Measurements from ENCODE around the gene PLAC8L1.
"Not testable (repeated sequence)": the region's sequence is repeated elsewhere in the genome, so short reads cannot be mapped to it uniquely, and the experiment has no call there.

The PLAC8L1 gene

DNA sequence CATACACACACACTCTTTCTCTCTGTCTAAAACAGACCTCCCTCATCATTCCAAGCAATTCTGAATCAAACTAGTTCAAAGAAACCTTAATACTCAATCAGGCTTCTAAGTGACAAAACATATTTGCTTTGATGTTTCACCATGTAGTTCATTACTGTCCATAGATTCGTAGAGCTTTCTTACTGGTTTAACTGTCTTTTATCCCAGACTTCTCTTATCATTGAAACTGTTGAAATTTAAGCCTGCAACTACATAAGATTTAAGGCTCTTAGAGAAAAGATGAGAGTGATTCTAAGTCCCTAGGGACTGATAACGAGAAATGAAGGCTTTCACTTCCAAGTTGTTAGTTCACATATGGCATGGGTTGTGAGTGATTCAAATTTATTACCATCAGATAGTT, 11.0 kb upstream of the PLAC8L1 start:
- Histone ChIP-seq H3K4me3 (no peak overlapping the region), H3K9ac (ENCODE audit: insufficient read length) (no peak overlapping the region), H3K27ac (no peak overlapping the region), H3K9me3 (ENCODE audit: low read depth, low read length) (no peaks in the 10 kb centered on the region), H3K36me3 (ENCODE audit: insufficient read depth, low read length) (peaks cover 99% of the 10 kb centered on the region)
- no peak for DNase-seq (ENCODE audit: low read depth, low spot score)
- TF ChIP-seq EZH2 (IDR thresholded peaks at IDR 0.05) (no peak), POLR2AphosphoS5 (IDR thresholded peaks at IDR 0.05; ENCODE audit: borderline replicate concordance, low read depth, low read length) (no peak), FOXP2 (optimal IDR thresholded peaks at IDR 0.05; ENCODE audit: control extremely low read depth, extremely low read length, insufficient read depth) (no peak)

DNA sequence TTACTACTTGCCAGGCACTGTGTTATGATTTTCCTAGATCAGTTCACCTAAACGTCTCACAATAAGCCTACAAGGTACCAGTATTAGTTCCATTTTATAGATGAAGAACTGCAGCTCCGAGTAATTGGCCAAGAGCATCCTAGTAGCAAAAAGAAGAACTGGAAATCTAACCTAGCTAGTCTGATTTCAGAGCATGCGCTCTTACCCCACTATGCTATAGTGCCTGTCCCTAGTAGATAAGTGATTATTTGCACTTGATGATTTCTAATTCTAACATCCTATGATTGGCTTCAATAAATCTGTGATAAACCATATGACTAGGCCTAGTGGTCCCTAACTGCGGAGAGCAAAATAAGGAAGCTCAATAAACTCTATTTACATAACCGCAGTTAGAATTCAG, 7.1 kb upstream of the PLAC8L1 start:
- Histone ChIP-seq H3K27ac (no peak overlapping the region), H3K9me3 (ENCODE audit: low read depth, low read length) (no peaks in the 10 kb centered on the region), H3K9ac (ENCODE audit: insufficient read length) (no peak overlapping the region), H3K36me3 (ENCODE audit: insufficient read depth, low read length) (peaks cover 64% of the 10 kb centered on the region), H3K4me3 (no peak overlapping the region)
- DNase-seq (ENCODE audit: low read depth, low spot score), result no peak
- no peak for TF ChIP-seq POLR2AphosphoS5 (IDR thresholded peaks at IDR 0.05; ENCODE audit: borderline replicate concordance, low read depth, low read length)
- no peak for TF ChIP-seq FOXP2 (optimal IDR thresholded peaks at IDR 0.05; ENCODE audit: control extremely low read depth, extremely low read length, insufficient read depth)
- no peak for TF ChIP-seq EZH2 (IDR thresholded peaks at IDR 0.05)

DNA sequence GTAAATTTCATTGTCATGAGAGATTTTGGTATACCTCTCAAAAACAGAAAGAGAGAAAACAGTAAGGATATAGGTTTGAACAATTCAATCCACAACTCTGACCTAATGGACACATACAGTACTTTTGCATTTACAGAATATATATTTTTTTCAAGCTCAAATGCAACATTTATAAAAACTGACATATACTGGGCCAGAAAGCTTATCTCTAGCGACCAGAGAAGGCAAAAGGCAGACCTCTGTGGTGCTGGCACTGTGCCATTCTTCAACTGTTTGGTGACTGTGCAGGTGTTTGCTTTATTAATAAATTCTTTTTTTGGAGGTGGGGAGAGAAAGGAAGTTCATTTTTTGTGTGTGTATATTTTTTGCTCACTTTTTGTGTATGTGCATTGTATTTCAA, 6.0 kb upstream of the PLAC8L1 start:
- H3K4me3 ChIP-seq, result no peak overlapping the region
- no peaks in the 10 kb centered on the region for H3K9me3 ChIP-seq (ENCODE audit: low read depth, low read length)
- H3K36me3 ChIP-seq (ENCODE audit: insufficient read depth, low read length), result peaks cover 58% of the 10 kb centered on the region
- H3K27ac ChIP-seq, result no peak overlapping the region
- H3K9ac ChIP-seq (ENCODE audit: insufficient read length), result no peak overlapping the region
- DNase-seq (ENCODE audit: low read depth, low spot score), result no peak
- TF ChIP-seq EZH2 (IDR thresholded peaks at IDR 0.05) (no peak), POLR2AphosphoS5 (IDR thresholded peaks at IDR 0.05; ENCODE audit: borderline replicate concordance, low read depth, low read length) (no peak), FOXP2 (optimal IDR thresholded peaks at IDR 0.05; ENCODE audit: control extremely low read depth, extremely low read length, insufficient read depth) (no peak)

DNA sequence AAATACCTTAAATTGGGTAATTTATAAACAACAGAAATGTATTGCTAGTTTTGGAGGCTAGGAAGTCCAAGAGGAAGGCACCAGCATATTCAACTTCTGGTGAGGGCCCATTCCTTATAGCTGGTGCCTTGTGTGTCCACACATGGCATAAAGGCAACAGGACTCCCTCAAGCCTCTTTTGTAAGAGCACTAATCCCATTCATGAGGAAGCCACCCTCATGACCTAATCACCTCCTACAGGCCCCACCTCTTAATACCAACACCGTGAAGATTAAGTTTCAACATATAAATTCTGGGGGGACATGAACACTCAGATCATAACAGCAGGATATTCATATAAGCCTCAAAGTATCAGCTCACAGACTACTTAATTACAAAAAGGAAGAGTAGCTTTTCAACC, 4.0 kb upstream of the PLAC8L1 start:
- no peak overlapping the region for H3K27ac ChIP-seq
- H3K36me3 ChIP-seq (ENCODE audit: insufficient read depth, low read length), result peaks cover 49% of the 10 kb centered on the region
- TF ChIP-seq EZH2 (IDR thresholded peaks at IDR 0.05) (no peak), FOXP2 (optimal IDR thresholded peaks at IDR 0.05; ENCODE audit: control extremely low read depth, extremely low read length, insufficient read depth) (no peak), POLR2AphosphoS5 (IDR thresholded peaks at IDR 0.05; ENCODE audit: borderline replicate concordance, low read depth, low read length) (no peak)
- H3K9me3 ChIP-seq (ENCODE audit: low read depth, low read length), result no peaks in the 10 kb centered on the region
- no peak overlapping the region for H3K4me3 ChIP-seq
- no peak for DNase-seq (ENCODE audit: low read depth, low spot score)
- H3K9ac ChIP-seq (ENCODE audit: insufficient read length), result no peak overlapping the region

DNA sequence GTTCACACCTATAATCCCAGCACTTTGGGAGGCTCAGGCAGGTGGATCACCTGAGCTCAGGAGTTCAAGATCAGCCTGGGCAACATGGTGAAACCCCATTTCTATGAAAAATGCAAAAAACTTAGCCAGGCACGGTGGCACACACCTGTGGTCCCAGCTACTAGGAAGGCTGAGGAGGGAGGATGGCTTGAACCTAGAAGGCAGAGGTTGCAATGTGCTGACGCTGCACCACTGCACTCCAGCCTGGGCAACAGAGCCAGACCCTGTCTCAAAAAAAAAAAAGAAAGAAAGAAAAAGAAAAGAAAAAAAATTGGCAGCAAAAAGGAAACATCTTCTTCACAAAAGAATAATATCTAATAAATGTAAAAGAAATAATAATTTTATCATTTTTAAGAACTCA, 3.5 kb upstream of the PLAC8L1 start:
- H3K9ac ChIP-seq (ENCODE audit: insufficient read length); H3K27ac ChIP-seq; H3K9me3 ChIP-seq (ENCODE audit: low read depth, low read length); H3K4me3 ChIP-seq; DNase-seq (ENCODE audit: low read depth, low spot score): not testable (repeated sequence)
- peaks cover 49% of the 10 kb centered on the region for H3K36me3 ChIP-seq (ENCODE audit: insufficient read depth, low read length)

DNA sequence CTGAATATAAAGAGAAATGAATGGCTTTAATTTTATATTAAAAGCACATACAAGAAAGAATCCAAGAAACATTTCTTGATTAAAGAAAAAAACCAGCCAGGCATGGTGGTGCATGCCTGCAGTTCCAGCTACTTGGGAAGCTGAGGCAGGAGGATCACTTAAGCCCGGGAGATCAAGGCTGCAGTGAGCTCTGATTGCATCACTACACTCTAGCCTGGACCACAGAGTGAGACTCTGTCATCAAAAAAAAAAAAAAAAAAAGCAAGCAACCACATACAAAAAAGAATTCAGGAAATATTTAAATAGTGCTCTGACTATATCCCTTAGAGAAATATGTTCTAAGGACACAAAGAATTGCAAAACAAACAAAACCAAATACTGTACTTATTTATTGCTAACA, 2.5 kb upstream of the PLAC8L1 start:
- no peaks in the 10 kb centered on the region for H3K9me3 ChIP-seq (ENCODE audit: low read depth, low read length)
- H3K36me3 ChIP-seq (ENCODE audit: insufficient read depth, low read length), result peaks cover 39% of the 10 kb centered on the region
- DNase-seq (ENCODE audit: low read depth, low spot score), result no peak
- no peak overlapping the region for H3K9ac ChIP-seq (ENCODE audit: insufficient read length)
- H3K4me3 ChIP-seq, result no peak overlapping the region
- peak overlapping the region; percentile 42 for H3K27ac ChIP-seq
- TF ChIP-seq POLR2AphosphoS5 (IDR thresholded peaks at IDR 0.05; ENCODE audit: borderline replicate concordance, low read depth, low read length), result no peak
- TF ChIP-seq EZH2 (IDR thresholded peaks at IDR 0.05), result no peak
- TF ChIP-seq FOXP2 (optimal IDR thresholded peaks at IDR 0.05; ENCODE audit: control extremely low read depth, extremely low read length, insufficient read depth), result no peak

DNA sequence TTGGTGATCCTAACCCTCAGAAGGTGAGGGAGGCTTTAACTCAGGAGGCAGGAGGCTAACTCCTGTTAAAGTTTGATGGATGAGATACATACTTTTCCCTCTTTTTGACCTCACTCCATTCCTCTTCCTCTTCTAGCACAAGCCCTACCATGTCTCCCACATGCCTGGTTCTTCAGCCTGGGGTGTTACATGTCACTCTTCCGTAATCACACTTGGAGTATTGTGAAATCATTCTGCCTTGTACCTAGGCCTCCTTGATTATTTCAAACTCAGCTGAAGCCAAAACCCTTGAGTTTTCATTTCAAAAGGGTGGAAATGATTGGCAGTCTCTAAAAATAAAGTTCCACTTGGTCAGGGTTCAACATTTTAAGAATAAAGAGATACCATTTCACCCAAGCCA, 1.8 kb downstream of the PLAC8L1 start:
- no peak for DNase-seq (ENCODE audit: low read depth, low spot score)
- TF ChIP-seq EZH2 (IDR thresholded peaks at IDR 0.05) (no peak), POLR2AphosphoS5 (IDR thresholded peaks at IDR 0.05; ENCODE audit: borderline replicate concordance, low read depth, low read length) (peak; percentile 17; the same call in 1 of the 2 replicates)
- H3K4me3 ChIP-seq, result no peak overlapping the region
- no peaks in the 10 kb centered on the region for H3K9me3 ChIP-seq (ENCODE audit: low read depth, low read length)
- peaks cover 21% of the 10 kb centered on the region for H3K36me3 ChIP-seq (ENCODE audit: insufficient read depth, low read length)
- no peak overlapping the region for H3K9ac ChIP-seq (ENCODE audit: insufficient read length)
- no peak overlapping the region for H3K27ac ChIP-seq

DNA sequence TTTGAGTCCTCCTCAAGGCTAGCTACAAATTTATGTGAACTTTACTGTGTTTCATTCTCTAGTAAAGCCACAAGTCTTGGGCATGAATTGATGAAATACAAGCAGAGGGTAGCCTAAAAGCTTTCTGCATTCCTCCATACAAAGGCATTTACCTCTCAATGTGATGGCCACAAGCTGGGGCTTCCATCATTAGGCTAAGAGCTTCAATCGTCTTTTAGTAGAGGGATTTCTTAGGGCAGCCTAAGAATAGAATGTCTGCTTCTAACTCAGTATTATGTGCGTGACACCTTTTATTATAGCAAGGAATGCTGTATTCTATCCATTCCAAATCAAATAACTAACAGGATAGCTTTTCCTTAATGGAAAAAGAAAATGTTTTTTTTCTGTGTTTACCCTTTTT, 3.7 kb downstream of the PLAC8L1 start:
- TF ChIP-seq FOXP2 (optimal IDR thresholded peaks at IDR 0.05; ENCODE audit: control extremely low read depth, extremely low read length, insufficient read depth), result no peak
- TF ChIP-seq POLR2AphosphoS5 (IDR thresholded peaks at IDR 0.05; ENCODE audit: borderline replicate concordance, low read depth, low read length), result no peak
- TF ChIP-seq EZH2 (IDR thresholded peaks at IDR 0.05), result no peak
- DNase-seq (ENCODE audit: low read depth, low spot score), result no peak
- H3K9me3 ChIP-seq (ENCODE audit: low read depth, low read length), result no peaks in the 10 kb centered on the region
- peaks cover 19% of the 10 kb centered on the region for H3K36me3 ChIP-seq (ENCODE audit: insufficient read depth, low read length)
- H3K27ac ChIP-seq, result no peak overlapping the region
- H3K9ac ChIP-seq (ENCODE audit: insufficient read length), result no peak overlapping the region
- no peak overlapping the region for H3K4me3 ChIP-seq

DNA sequence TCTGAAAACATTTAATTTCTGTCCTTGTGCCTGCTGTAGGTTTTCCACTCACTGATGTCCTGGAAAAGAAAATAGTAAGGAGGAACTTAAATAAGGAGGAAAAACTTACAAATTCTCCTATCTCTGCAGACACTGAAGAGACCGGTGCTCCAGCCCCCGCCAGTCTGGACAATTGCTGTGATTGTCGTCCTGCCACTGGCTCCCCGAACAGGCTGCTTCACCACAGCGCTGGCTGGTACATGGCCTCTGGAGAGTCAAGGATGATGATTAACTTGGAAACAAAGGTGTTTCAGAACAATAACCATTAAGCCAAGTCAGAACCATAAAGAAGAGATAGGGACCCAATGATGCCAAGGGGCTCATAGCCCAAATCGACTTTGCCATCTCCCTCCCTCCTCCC, 7.3 kb downstream of the PLAC8L1 start:
- no peaks in the 10 kb centered on the region; the same call in 1 of the 2 replicates for H3K36me3 ChIP-seq (ENCODE audit: insufficient read depth, low read length)
- TF ChIP-seq FOXP2 (optimal IDR thresholded peaks at IDR 0.05; ENCODE audit: control extremely low read depth, extremely low read length, insufficient read depth), result no peak
- TF ChIP-seq POLR2AphosphoS5 (IDR thresholded peaks at IDR 0.05; ENCODE audit: borderline replicate concordance, low read depth, low read length), result no peak
- no peak for TF ChIP-seq EZH2 (IDR thresholded peaks at IDR 0.05)
- no peak overlapping the region for H3K4me3 ChIP-seq
- H3K9ac ChIP-seq (ENCODE audit: insufficient read length), result no peak overlapping the region
- no peaks in the 10 kb centered on the region for H3K9me3 ChIP-seq (ENCODE audit: low read depth, low read length)
- H3K27ac ChIP-seq, result no peak overlapping the region
- no peak for DNase-seq (ENCODE audit: low read depth, low spot score)
